Ovary (tissue), 3 donors: ENCODE data around the gene TWIST1.

Experiments used
- EP300 ChIP-seq: sonication (generic); formaldehyde crosslinking; IDR thresholded peaks from one replicate; pipeline ENCODE4 v1.6.1; 2017; ENCODE audit warnings: antibody characterized with exemption
- POLR2A ChIP-seq: fragments of 450-650 bp; IDR thresholded peaks from one replicate; pipeline ENCODE4 v1.6.1; 2017; ENCODE audit warnings: antibody characterized with exemption, mild to moderate bottlenecking, moderate library complexity
- TF ChIP-seq, protein P1 (sequence below), 3 donors: fragments of 450-650 bp in 2 of 3; fragments of 200-600 bp in 1 of 3; IDR thresholded peaks; one replicate each; pipeline versions ENCODE4 v1.5.1 to v1.8.0; 2016 to 2022; ENCODE audit warnings: antibody characterized with exemption in 3 of 3, mild to moderate bottlenecking in 1 of 3
- donor health status: DM: no; HTN: no; CAD: no.

- TF ChIP-seq, protein P1, sequence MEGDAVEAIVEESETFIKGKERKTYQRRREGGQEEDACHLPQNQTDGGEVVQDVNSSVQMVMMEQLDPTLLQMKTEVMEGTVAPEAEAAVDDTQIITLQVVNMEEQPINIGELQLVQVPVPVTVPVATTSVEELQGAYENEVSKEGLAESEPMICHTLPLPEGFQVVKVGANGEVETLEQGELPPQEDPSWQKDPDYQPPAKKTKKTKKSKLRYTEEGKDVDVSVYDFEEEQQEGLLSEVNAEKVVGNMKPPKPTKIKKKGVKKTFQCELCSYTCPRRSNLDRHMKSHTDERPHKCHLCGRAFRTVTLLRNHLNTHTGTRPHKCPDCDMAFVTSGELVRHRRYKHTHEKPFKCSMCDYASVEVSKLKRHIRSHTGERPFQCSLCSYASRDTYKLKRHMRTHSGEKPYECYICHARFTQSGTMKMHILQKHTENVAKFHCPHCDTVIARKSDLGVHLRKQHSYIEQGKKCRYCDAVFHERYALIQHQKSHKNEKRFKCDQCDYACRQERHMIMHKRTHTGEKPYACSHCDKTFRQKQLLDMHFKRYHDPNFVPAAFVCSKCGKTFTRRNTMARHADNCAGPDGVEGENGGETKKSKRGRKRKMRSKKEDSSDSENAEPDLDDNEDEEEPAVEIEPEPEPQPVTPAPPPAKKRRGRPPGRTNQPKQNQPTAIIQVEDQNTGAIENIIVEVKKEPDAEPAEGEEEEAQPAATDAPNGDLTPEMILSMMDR (IDR thresholded peaks at IDR 0.05) = no peak
- TF ChIP-seq POLR2A (no peak), EP300 (no peak)
Observed at GRCh38 chr7:19101472-19101871, 16.0 kb downstream of the TWIST1 start.
